ENCODE results near the gene HS2ST1. TPM values are rescaled to one million over a fixed set of nuclear protein-coding genes. Genes with fewer than 3 reads are reported as not detected.
"Not testable (repeated sequence)": the region's sequence is repeated elsewhere in the genome, so short reads cannot be mapped to it uniquely, and the experiment has no call there.

HS2ST1 gene
- total and polyA plus RNA-seq, 2 donors (not counting 3 experiments of a cell fraction or from before 2014, with no cell fraction given) = 5.5 to 31.2 TPM

DNA sequence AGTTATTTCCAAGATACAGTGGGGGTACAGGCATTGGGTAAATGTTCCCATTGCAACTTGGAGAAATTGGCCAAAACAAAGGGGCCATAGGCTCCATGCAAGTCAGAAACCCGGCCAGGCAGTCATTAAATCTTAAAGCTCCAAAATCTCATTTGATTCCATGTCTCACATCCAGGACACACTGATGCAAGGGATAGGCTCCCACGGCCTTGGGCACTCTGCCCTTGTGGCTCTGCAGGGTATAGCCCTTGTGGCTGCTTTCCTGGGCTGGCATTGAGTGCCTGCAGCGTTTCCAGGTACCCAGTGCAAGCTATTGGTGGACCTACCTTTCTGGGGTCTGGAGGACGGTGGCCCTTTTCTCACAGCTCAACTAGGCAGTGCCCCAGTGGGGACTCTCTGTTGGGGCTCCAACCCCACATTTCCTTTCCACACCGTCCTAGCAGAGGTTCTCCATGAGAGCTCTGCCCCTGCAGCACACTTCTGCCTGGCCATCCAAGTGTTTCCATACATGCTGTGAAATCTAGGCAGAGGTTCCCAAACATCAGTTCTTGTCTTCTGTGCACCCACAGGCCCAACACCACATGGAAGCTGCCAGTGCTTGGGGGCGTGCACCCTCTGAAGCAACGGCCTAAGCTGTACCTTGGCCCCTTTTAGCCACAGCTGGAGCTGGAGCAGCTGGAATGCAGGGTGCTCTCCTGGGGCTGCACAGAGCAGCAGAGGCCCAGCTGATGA lies 67.2 kb downstream of the HS2ST1 start:
- Histone ChIP-seq H3K27me3 (ENCODE audit: control insufficient read depth in 2 of 2, insufficient read depth in 2 of 2, low read length in 2 of 2) (no peaks in the 10 kb centered on the region), H3K4me1 (ENCODE audit: control insufficient read depth, extremely low read depth, insufficient read depth, low read length) (no peaks in the 10 kb centered on the region), H3K4me3 (replicated peaks in 1 of 3; ENCODE audit: insufficient read depth in 1 of 3, low read depth in 1 of 3, low read length in 3 of 3) (no peak overlapping the region), H3K9me3 (replicated peaks; ENCODE audit: control insufficient read depth, insufficient read depth, low read length) (no peaks in the 10 kb centered on the region), H3K4me2 (ENCODE audit: insufficient read depth, low read length) (no peak overlapping the region), H3K9me1 (replicated peaks; ENCODE audit: control insufficient read depth, extremely low read depth, insufficient read depth, low read length) (no peaks in the 10 kb centered on the region), H2AFZ (ENCODE audit: low read depth, low read length) (no peak overlapping the region), H3K36me3 (ENCODE audit: control insufficient read depth in 2 of 2, extremely low read depth in 1 of 2, insufficient read depth in 2 of 2, low read length in 2 of 2) (no peaks in the 10 kb centered on the region), H4K20me1 (replicated peaks; ENCODE audit: control insufficient read depth, extremely low read depth, insufficient read depth, low read length) (no peaks in the 10 kb centered on the region), H3K9ac (replicated peaks; ENCODE audit: extremely low read depth, insufficient read depth, low read length) (no peak overlapping the region), H3K27ac (ENCODE audit: insufficient read depth, low read depth, low read length) (no peak overlapping the region), H3K79me2 (ENCODE audit: control insufficient read depth, insufficient read depth, low read length) (peaks cover 2% of the 10 kb centered on the region)
- no peak for DNase-seq (ENCODE audit: low read depth, low spot score)
- intact Hi-C loops (cut with micrococcal nuclease) (no loop called here), dilution Hi-C loops (cut with MboI; ENCODE audit: extremely low pct_ligation_motif_present, low sequenced_read_pairs) (no loop called here)
- FAIRE-seq = no peak
- POLR2A ChIA-PET = no interaction called here
- BruUV-seq (replicated peaks) = no TSS peak
- CTCF ChIA-PET = interaction anchor here (1.3 kb wide), 1 partner anchor 17 kb away, joined by 4 read pairs; no protein-coding TSS in a partner anchor
- no peak for TF ChIP-seq POLR2AphosphoS5 (IDR thresholded peaks at IDR 0.05; ENCODE audit: insufficient read depth, low read depth, low read length)
- TF ChIP-seq GATA2 (IDR thresholded peaks at IDR 0.05; ENCODE audit: insufficient read depth, insufficient read length, low read depth, low read length) = no peak
- TF ChIP-seq MYC (IDR thresholded peaks at IDR 0.05; ENCODE audit: low read depth, low read length) = no peak
- no peak for TF ChIP-seq FOS (IDR thresholded peaks at IDR 0.05; ENCODE audit: borderline replicate concordance, insufficient read depth, low read length)
- TF ChIP-seq EZH2 (IDR thresholded peaks at IDR 0.05; ENCODE audit: borderline replicate concordance, low read depth, low read length, severe bottlenecking) = no peak
- TF ChIP-seq POLR2A (IDR thresholded peaks at IDR 0.05; ENCODE audit: low read depth, low read length) = no peak
- TF ChIP-seq, protein P1, sequence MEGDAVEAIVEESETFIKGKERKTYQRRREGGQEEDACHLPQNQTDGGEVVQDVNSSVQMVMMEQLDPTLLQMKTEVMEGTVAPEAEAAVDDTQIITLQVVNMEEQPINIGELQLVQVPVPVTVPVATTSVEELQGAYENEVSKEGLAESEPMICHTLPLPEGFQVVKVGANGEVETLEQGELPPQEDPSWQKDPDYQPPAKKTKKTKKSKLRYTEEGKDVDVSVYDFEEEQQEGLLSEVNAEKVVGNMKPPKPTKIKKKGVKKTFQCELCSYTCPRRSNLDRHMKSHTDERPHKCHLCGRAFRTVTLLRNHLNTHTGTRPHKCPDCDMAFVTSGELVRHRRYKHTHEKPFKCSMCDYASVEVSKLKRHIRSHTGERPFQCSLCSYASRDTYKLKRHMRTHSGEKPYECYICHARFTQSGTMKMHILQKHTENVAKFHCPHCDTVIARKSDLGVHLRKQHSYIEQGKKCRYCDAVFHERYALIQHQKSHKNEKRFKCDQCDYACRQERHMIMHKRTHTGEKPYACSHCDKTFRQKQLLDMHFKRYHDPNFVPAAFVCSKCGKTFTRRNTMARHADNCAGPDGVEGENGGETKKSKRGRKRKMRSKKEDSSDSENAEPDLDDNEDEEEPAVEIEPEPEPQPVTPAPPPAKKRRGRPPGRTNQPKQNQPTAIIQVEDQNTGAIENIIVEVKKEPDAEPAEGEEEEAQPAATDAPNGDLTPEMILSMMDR (IDR thresholded peaks at IDR 0.05; ENCODE audit: extremely low read depth in 1 of 2, insufficient read depth in 1 of 2, low read depth in 1 of 2, low read length in 2 of 2) = no peak
- no peak for TF ChIP-seq JUN (IDR thresholded peaks at IDR 0.05; ENCODE audit: borderline replicate concordance, insufficient read depth, insufficient read length, low read depth)
- TF ChIP-seq, protein P2, sequence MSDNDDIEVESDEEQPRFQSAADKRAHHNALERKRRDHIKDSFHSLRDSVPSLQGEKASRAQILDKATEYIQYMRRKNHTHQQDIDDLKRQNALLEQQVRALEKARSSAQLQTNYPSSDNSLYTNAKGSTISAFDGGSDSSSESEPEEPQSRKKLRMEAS (IDR thresholded peaks at IDR 0.05; ENCODE audit: insufficient read depth, insufficient read length) = no peak

DNA sequence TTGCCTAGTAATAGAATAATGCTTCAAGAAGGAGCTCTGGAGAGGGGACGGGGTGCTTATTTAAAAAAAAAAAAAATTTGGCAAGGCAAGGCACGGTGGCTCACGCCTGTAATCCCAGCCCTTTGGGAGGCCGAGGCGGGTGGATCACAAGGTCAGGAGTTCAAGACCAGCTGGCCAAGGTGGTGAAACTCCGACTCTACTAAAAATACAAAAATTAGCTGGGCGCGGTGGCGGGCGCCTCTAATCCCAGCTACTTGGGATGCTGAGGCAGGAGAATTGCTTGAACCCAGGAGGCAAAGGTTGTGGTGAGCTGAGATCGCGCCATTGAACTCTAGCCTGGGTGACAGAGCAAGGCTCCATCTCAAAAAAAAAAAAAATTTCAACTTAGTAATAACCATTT lies 69.2 kb downstream of the HS2ST1 start:
- H3K9me1 ChIP-seq (replicated peaks; ENCODE audit: control insufficient read depth, extremely low read depth, insufficient read depth, low read length); H3K4me2 ChIP-seq (ENCODE audit: insufficient read depth, low read length); H3K4me3 ChIP-seq (replicated peaks in 1 of 3; ENCODE audit: insufficient read depth in 1 of 3, low read depth in 1 of 3, low read length in 3 of 3); DNase-seq (ENCODE audit: low read depth, low spot score); FAIRE-seq; H3K9me3 ChIP-seq (replicated peaks; ENCODE audit: control insufficient read depth, insufficient read depth, low read length); H3K9ac ChIP-seq (replicated peaks; ENCODE audit: extremely low read depth, insufficient read depth, low read length); BruUV-seq (replicated peaks); intact Hi-C loops (cut with micrococcal nuclease); H3K4me1 ChIP-seq (ENCODE audit: control insufficient read depth, extremely low read depth, insufficient read depth, low read length); H3K79me2 ChIP-seq (ENCODE audit: control insufficient read depth, insufficient read depth, low read length); H4K20me1 ChIP-seq (replicated peaks; ENCODE audit: control insufficient read depth, extremely low read depth, insufficient read depth, low read length); dilution Hi-C loops (cut with MboI; ENCODE audit: extremely low pct_ligation_motif_present, low sequenced_read_pairs); POLR2A ChIA-PET; H3K27me3 ChIP-seq (ENCODE audit: control insufficient read depth in 2 of 2, insufficient read depth in 2 of 2, low read length in 2 of 2); H3K27ac ChIP-seq (ENCODE audit: insufficient read depth, low read depth, low read length); H3K36me3 ChIP-seq (ENCODE audit: control insufficient read depth in 2 of 2, extremely low read depth in 1 of 2, insufficient read depth in 2 of 2, low read length in 2 of 2); H2AFZ ChIP-seq (ENCODE audit: low read depth, low read length): not testable (repeated sequence)
- CTCF ChIA-PET = interaction anchor here (0.7 to 1.6 kb wide), 7 partner anchors 8 to 130 kb away, joined by 3 to 7 read pairs (median 4); no protein-coding TSS in a partner anchor
